SHP77 treated with DMSO at 0.1 percent for 48 hours (cell line): ENCODE measurements around the gene CYBA.
A peak's percentile ranks its signal among the peaks of the same experiment; 100 is the strongest.

ENCODE experiments used
- DNase-seq: peaks from one replicate; lab custom pipeline; 2025; lab: John Stamatoyannopoulos, UW

The CYBA gene

DNA sequence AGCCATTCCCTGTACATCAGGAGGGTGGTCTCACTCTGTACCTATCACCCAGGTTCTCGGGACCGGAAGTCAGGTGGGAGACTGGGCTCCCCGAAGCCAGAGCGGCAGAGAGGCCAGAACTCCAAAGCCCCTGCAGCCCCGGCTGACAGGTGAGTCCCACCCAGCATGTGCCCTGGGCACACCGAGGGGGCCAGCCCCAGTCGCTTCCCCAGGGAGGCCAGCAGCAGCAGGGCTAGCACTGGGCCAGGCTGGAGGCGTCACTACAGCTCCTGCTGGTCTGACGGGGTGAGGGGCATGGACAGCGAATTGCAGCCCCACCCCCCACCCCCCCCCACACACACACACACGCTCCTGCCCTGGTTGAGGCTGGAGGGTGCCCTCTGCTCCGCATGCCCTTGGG lies 20.4 kb downstream of the CYBA start:
- DNase-seq, result no peak

DNA sequence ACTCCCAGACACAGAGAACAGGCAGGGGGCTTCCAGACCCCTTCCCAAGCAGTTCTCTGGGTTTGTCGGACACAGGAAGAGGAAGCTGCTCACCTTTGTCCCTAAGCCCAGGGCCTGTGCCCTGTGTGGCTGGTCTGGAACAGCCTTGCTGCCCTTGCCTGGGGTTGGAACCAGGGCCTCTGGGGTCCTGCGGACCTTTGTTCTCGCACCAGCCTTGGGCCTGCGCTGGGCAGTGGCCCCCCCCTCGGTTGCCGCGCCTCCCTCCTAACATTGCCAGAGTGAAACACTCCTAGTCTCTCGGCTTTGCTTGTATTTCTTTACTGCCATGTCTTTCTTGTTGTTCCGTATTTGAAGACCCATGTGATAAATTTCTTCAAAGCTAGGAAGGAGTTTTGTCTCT lies 21.0 kb downstream of the CYBA start:
- no peak for DNase-seq

GRCh38 chr16:88628512-88628974 lies 22.3 kb downstream of the CYBA start:
- DNase-seq, result peak; percentile 44

DNA sequence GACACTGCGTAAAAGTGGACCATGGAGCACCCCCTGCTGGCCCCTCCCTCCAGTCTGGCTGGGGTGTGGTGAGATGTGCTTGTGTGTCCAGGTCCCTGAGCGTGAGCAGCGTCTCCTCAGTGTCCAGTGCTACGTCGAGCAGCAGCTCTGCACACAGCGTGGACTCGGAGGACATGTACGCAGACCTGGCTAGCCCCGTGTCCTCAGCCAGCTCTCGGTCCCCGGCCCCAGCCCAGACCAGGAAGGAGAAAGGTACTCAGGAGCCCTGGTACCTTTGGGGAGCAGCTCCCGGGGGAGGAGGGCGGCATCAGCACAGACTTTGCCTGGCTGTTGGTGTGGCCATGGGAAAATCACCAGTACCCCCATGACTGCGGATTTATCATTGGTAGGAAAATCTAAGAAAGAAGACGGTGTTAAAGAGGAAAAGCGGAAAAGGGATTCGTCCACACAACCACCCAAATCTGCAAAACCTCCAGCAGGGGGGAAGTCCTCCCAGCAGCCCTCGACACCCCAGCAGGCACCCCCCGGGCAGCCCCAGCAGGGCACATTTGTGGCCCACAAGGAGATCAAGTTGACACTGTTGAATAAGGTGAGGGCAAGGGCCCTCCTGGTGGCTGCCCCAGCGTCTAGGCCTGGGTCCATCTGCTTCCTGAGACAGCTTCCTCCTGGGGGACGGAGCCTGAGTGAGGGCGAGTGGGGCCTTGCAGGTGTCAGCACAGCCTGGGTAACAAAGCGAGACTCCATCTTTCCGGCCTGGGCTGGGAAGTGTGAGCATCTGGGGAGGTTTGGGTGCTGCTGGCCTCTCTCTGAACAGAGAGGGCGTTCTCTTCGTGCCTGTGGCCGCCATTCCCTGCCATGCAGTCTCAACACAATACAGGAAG lies 23.1 kb downstream of the CYBA start:
- no peak for DNase-seq

DNA sequence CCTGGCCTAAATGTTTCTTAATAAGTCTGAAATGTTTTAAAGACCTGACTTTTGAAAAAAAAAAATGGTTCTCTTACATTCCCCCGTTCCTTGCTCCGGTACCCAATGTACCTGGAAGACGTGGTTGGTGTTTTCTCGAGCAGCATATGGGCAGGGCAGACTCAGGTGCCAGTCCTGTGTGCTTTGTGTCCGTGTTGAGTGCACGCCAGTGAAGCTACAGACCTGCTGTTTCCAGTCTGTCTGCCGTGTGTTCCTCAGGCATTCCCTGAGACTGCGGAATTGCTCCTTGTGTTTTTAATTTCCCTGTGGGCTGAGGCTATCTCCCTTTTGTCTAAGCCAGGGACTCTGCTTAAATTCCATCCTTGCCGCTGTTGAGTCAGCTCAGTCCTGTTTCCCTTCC lies 24.2 kb downstream of the CYBA start:
- DNase-seq, result no peak

- DNase-seq, result no peak
These were observed 25.8 kb downstream of the CYBA start for GRCh38 chr16:88624977-88625576.

GRCh38 chr16:88624481-88624880 lies 26.4 kb downstream of the CYBA start:
- no peak for DNase-seq

- no peak for DNase-seq
These were observed 27.0 kb downstream of the CYBA start for GRCh38 chr16:88623858-88624257.

- no peak for DNase-seq
These were observed 28.0 kb downstream of the CYBA start for GRCh38 chr16:88622866-88623265.

DNA sequence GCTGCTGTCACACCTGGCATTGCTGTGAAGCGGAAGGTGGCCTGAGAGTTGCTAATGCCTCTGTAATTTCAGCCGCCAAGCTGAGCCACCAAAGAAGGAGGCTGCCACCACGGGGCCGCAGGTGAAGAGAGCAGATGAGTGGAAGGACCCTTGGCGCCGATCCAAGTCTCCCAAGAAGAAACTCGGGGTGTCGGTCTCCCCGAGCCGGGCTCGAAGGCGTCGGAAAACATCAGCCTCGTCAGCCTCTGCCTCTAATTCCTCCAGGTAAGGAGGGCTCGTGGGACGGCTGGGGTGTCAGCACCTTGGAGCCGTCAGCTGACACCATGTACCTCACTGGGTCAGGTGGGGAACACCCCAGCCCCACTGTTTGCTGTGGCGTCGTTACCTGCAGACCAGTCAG lies 28.7 kb downstream of the CYBA start:
- DNase-seq, result no peak

DNA sequence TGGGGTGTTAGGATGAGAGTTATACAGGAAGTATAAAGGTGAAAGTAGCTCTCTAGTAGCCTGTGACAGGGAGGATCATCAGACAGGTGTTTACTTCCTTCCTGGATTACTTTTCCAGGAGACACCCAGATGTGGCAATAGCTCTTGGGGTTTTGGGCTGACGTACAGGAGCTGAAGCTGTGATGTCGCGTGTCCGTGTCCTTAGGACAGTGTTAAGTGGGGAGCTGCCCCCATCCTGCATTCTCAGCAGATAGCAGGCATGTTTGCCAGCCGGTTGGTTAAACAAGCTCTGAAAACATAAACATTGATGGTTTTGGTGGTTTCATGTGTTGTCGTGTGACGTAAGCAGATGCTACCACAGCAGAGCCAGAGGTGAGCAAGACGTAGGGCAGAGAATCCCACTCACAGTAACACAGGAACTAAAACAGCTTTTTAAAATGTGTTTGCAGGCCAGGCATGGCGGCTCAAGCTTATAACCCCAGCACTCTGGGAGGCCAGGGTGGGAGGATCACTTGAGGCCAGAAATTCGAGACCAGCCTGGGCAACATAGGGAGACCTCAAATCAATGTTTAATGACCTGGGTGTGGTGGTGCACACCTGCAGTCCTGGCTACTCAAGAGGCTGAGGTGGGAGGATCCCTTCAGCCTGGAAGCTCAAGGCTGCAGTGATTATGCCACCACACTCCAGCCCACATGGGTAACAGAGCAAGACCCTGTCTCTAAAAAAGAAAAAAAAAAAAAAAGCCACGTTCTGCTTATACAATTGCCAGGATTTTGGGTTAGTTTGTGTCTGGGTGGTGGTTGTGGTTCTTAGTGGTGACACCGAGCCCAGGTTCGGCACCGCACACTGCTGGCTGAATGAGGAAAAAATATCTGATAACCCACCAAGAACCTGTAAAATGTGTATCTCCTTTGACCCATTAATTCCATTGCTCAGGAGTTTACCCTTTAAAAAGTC lies 30.7 kb downstream of the CYBA start:
- DNase-seq, result no peak

DNA sequence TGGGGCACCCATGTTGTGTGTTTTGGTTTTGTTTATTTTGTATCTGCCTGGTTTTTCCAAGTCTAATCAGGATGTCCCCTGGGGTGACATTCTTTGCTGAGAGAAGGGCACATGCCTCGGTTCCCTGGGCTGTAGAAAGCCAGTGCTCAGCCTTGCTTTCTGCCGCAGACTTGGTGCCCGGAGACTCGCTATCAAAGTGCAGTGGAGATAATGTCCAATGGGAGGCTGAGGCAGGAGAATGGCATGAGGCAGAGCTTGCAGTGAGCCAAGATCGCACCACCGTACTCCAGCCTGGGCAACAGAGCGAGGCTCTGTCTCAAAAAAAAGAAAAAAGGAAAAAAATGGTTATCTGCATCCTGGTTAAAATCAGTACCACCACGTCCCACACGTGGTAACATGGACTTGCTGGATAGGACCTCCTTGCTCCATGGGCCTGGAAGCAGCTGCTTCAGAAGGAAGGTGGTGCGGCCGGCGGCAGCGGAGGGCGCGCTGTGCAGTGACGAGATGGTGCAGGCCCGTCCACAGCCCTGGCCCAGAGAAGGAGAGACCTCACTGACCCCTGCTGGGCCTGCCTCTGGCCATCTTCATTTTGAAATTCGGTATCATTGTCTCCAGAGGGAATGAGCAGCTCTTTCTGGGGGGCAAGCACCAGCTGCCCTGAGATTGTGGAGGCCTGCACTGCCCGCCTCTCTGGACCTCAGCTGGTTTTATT lies 31.7 kb downstream of the CYBA start:
- no peak for DNase-seq

DNA sequence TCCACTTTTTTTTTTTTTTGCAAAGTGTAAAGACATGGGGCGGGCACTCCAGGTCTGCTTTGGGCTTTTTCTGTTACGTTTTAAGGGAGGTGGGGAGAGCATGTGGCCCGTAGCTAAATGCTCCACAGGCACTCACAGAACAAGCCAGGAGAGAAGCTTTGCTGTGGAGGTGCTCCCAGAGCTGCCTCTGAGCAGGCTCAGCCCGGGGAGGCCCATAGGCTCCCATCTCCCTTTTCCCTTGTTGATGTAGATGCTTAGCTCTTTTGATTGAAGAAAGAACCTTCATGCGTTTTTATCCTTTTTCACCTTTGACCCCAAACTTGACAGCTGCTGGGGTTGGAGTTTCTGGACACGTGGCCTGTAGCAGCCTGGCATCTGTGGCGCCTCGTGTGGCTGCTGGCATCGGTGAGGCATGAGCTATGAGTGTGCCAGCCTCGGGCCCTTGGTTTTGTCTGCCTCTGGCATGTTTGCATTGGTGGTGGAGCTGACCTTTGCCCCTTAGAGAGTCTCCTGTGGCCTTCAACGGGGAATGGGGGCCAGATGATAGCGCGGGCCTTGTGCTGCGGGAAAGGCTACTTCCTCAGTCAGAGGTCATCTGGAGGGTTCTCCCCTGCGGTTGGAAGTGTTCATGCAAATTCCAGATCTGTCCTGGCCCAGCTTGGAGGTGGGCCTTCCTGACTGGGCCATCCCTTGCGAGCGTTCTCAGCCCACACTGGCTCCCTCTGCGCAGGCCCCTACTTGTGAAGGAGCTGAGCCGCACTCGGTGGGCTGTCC lies 32.5 kb downstream of the CYBA start:
- DNase-seq, result no peak

- DNase-seq, result peak; percentile 62
These were observed 33.4 kb downstream of the CYBA start for GRCh38 chr16:88617268-88618031.

GRCh38 chr16:88616736-88617135 lies 34.1 kb downstream of the CYBA start:
- DNase-seq, result no peak

- DNase-seq, result no peak
These were observed 34.5 kb downstream of the CYBA start for GRCh38 chr16:88616320-88616719.

DNA sequence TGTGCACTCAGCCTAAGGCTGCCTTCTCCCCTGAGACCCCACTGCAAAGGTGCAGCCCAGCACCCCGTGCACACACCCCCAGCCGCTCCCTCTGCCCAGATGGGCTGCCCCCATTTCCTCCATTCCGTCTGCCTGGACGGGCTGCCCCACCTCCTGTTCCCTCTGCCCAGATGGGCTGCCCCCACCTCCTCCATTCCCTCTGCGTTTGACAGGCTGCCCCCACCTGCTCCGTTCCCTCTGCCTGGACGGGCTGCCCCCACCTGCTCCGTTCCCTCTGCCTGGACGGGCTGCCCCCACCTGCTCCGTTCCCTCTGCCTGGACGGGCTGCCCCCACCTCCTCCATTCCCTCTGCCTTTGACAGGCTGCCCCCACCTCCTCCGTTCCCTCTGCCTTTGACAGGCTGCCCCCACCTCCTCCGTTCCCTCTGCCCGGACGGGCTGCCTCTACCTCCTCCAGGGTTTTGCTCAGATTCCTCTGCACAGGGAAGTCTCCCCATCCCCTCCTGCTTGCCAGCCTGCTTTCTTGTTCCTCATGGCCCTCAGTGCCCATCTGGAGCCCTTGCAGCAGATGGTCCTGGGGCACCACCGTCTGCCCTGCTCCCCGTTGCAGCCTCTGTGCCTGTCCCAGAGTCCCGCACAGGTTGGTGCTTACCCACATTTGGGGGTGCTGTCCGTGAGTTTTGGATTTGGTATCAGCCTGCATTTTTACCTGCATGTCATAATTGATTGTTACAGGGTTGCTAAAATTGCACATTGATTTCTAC lies 35.9 kb downstream of the CYBA start:
- no peak for DNase-seq

DNA sequence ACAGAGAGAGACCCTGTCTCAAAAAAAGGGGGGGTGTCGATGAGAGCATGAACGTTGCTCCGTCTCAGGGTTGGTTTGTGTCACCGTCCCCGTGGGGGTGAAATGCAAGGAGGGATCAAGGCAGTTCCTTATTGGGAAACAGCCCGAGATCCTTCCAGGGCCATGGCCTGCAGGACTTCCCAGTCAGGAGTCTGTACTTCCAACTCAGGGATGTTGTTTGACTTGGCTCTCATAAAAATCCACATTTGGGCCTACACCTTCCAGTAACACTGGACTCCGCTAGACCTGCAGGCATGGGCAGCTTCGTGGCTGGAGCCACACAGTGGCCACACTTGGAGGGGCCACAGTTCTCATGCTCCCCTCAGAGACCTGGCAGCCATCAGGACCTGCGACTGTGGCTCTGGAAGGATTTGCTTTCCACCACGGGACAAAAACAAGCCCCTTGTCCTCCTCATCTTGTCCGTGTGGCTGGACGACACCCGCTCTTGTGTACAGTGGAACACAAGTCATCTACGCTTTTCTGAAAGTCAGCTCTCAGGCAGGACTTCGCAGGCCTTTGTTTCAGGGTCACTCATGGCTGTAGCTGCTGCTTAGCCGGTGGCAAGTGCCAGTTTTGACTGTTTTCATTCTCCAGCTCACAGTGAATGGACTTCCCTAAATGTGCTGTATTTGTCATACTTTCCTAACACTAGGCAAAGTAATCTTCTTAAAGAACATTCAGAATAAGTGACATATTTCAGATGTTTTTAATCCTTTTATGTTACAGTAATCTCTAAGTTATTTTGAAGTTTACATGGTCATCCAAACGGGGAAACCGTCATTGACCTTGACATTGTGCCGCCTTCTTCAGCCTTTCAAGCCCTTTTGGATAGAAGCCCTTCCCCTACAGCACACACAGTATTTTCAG lies 36.7 kb downstream of the CYBA start:
- no peak for DNase-seq
